Measurements from ENCODE around the gene DHRSX.

DNA sequence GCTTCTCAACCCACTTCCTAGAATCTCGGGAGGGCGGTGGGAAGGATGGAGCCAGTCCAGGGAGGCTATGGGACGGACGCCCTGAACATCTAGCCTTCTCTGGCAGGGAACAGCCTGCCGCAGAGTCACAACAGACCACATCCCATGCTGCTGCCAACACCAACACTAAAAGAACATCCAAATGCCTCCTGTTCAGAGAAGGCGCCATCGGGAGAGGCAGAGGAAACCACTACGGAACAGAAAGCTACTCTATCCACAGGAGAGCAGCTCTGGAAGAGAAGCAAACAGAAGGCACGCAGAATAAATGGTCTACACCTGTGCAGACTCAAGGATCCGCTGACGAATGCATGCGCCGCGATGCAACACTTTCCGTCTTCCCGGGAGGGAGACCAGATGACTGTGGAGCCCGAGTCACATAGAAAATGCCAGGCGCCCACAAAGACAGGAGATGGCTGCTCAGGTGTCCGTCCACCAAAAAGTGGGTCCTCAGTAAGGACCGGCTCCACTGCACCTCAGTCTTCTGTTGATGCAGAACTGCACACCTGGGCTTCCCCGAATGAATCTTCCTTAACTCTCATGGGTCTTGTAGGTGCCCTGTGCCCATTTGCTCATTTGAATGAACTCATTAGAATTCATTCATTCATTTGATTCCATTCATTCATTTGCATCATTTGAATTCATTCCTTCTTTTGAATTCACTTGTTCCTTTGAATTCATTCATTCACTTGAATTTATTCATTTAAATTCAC is 217.5 kb downstream of the DHRSX start:
- TF ChIP-seq GATA3 (IDR thresholded peaks at IDR 0.05; ENCODE audit: low read depth, low read length) (no peak), GATA2 (IDR thresholded peaks at IDR 0.05; ENCODE audit: low read depth, low read length) (no peak)

Measured in SH-SY5Y (cell line).